Measurements from ENCODE around the gene ZNF497. TPM values are rescaled to one million over a fixed set of nuclear protein-coding genes. Genes with fewer than 3 reads are reported as not detected.

Gene ZNF497
- total and polyA plus RNA-seq, 2 of the 13 experiments (the other 11 are each of a cell fraction or from before 2014, with no cell fraction given) = 1.5 to 1.9 TPM

- no peak for TF ChIP-seq KIAA2018 (CRISPR knock-in tag; IDR thresholded peaks at IDR 0.05; ENCODE audit: borderline replicate concordance)
- peak; percentile 95 for TF ChIP-seq ZBTB40 (IDR thresholded peaks at IDR 0.05)
- peak; percentile 86 for TF ChIP-seq ZBTB40 (CRISPR knock-in tag; IDR thresholded peaks at IDR 0.05)
- TF ChIP-seq ZNF501 (CRISPR knock-in tag; IDR thresholded peaks at IDR 0.05) = peak; percentile 99
- peak; percentile 35; the same call in 1 of the 2 replicates for TF ChIP-seq MLX (CRISPR knock-in tag; IDR thresholded peaks at IDR 0.05)
- TF ChIP-seq ZBTB3 (CRISPR knock-in tag; IDR thresholded peaks at IDR 0.05; ENCODE audit: borderline replicate concordance, low read depth) = peak; percentile 78; the same call in 1 of the 2 replicates
- TF ChIP-seq TOE1 (CRISPR knock-in tag; IDR thresholded peaks at IDR 0.05) = peak; percentile 54; the same call in 1 of the 2 replicates
These were observed 18.3 kb upstream of the ZNF497 start, which contains the start of gene ZNF837 (continued) for GRCh38 chr19:58380662-58381459.
